Endothelial cell of umbilical vein (primary cell): ENCODE results near the gene B4GALT6. TPM values are rescaled to one million over a fixed set of nuclear protein-coding genes. Genes with fewer than 3 reads are reported as not detected.

ENCODE experiments used
- BruUV-seq: library from RNA; stranded (reverse); fragments of 400-500 nt; replicated peaks from 2 replicates; lab custom pipeline; 2021; lab: Mats Ljungman, UMichigan
- CTCF ChIA-PET: fragments of 300-600, 350-600 bp; sonication (Branson Sonifier 250); formaldehyde crosslinking; loops from one replicate; lab custom pipeline; 2021; ENCODE audit warnings: antibody characterized with exemption, inconsistent platforms; lab: Charles Lee
- POLR2A ChIA-PET: fragments of 300-600, 350-600 bp; sonication (Branson Sonifier 250); formaldehyde crosslinking; loops from one replicate; lab custom pipeline; 2021; ENCODE audit warnings: antibody characterized with exemption, inconsistent platforms; lab: Charles Lee
- DNase-seq: peaks from one replicate; pipeline ENCODE4 v3.0.0-alpha.2; 2011; ENCODE audit warnings: low read depth, low spot score
- FAIRE-seq: peaks from 2 replicates; lab custom pipeline; 2011; peaks lifted over from hg19 to GRCh38; lab: Jason Lieb, UNC
- H2AFZ ChIP-seq: 2 replicates; pipeline ENCODE4 v1.6.0; 2012; ENCODE audit warnings: low read depth, low read length, control low read depth, inconsistent platforms
- H3K27ac ChIP-seq: 2 replicates; pipeline ENCODE4 v1.5.1; 2011; ENCODE audit warnings: low read depth, mild to moderate bottlenecking, control low read depth, low read length, moderate library complexity; ENCODE audit not compliant: insufficient read depth
- H3K27me3 ChIP-seq, 2 experiments: 2 replicates each; pipeline versions ENCODE4 v1.6.0 to v1.6.1; 2011; ENCODE audit warnings: low read length in 2 of 2, mixed read lengths in 1 of 2; ENCODE audit not compliant: control insufficient read depth in 2 of 2, insufficient read depth in 2 of 2
- H3K36me3 ChIP-seq, 2 experiments: 2 replicates in 1 of 2; 3 replicates in 1 of 2; pipeline ENCODE4 v1.5.1; 2011; ENCODE audit warnings: low read length in 2 of 2, mild to moderate bottlenecking in 1 of 2, moderate library complexity in 1 of 2; ENCODE audit not compliant: control insufficient read depth in 2 of 2, insufficient read depth in 2 of 2; ENCODE audit errors: extremely low read depth in 1 of 2
- H3K4me1 ChIP-seq: 3 replicates; pipeline ENCODE4 v1.5.1; 2011; ENCODE audit warnings: mild to moderate bottlenecking, low read length; ENCODE audit not compliant: control insufficient read depth, insufficient read depth; ENCODE audit errors: extremely low read depth
- H3K4me2 ChIP-seq: 2 replicates; pipeline ENCODE4 v1.6.1; 2011; ENCODE audit warnings: low read length, control low read depth, mixed read lengths; ENCODE audit not compliant: insufficient read depth
- H3K4me3 ChIP-seq, 3 experiments: fragments of 200-600 bp in 1 of 3; sonication (generic), shearing (Covaris generic) in 1 of 3; replicated peaks in 1 of 3; 2 replicates each; pipeline ENCODE4 v1.5.1; 2011 to 2016; ENCODE audit warnings: control low read depth in 3 of 3, low read length in 3 of 3, mild to moderate bottlenecking in 2 of 3, inconsistent platforms in 1 of 3, low read depth in 1 of 3, moderate library complexity in 1 of 3; ENCODE audit not compliant: insufficient read depth in 1 of 3
- H3K79me2 ChIP-seq: 2 replicates; pipeline ENCODE4 v1.6.0; 2012; ENCODE audit warnings: low read length, inconsistent platforms; ENCODE audit not compliant: control insufficient read depth, insufficient read depth
- H3K9ac ChIP-seq: replicated peaks from 2 replicates; pipeline ENCODE3; 2011; ENCODE audit warnings: low read length, control low read depth; ENCODE audit not compliant: insufficient read depth; ENCODE audit errors: extremely low read depth
- H3K9me1 ChIP-seq: replicated peaks from 3 replicates; pipeline ENCODE4 v1.6.0; 2011; ENCODE audit warnings: mild to moderate bottlenecking, low read length; ENCODE audit not compliant: control insufficient read depth, insufficient read depth; ENCODE audit errors: extremely low read depth
- H3K9me3 ChIP-seq: replicated peaks from 2 replicates; pipeline ENCODE4 v1.5.1; 2012; ENCODE audit warnings: low read length, inconsistent platforms; ENCODE audit not compliant: control insufficient read depth, insufficient read depth
- H4K20me1 ChIP-seq: replicated peaks from 2 replicates; pipeline ENCODE3; 2011; ENCODE audit warnings: mild to moderate bottlenecking, low read length; ENCODE audit not compliant: control insufficient read depth, insufficient read depth; ENCODE audit errors: extremely low read depth
- EZH2 ChIP-seq: IDR thresholded peaks from 2 replicates; pipeline ENCODE4 v1.6.1; 2012; ENCODE audit warnings: borderline replicate concordance, low read depth, mild to moderate bottlenecking, moderate library complexity, low read length, inconsistent platforms; ENCODE audit not compliant: severe bottlenecking
- FOS ChIP-seq: IDR thresholded peaks from 2 replicates; pipeline ENCODE4 v1.6.1; 2011; ENCODE audit warnings: mild to moderate bottlenecking, low read length, moderate library complexity, borderline replicate concordance; ENCODE audit not compliant: insufficient read depth
- GATA2 ChIP-seq: IDR thresholded peaks from 2 replicates; pipeline ENCODE4 v1.7.0; 2011; ENCODE audit warnings: low read depth, mild to moderate bottlenecking, moderate library complexity, mixed read lengths, low read length; ENCODE audit not compliant: insufficient read length, insufficient read depth
- JUN ChIP-seq: IDR thresholded peaks from 2 replicates; pipeline ENCODE4 v1.6.1; 2011; ENCODE audit warnings: borderline replicate concordance, low read depth; ENCODE audit not compliant: insufficient read length, insufficient read depth
- MYC ChIP-seq: IDR thresholded peaks from one replicate; pipeline ENCODE4 v1.6.1; 2011; ENCODE audit warnings: mild to moderate bottlenecking, low read depth, low read length
- POLR2A ChIP-seq: IDR thresholded peaks from 2 replicates; pipeline ENCODE4 v1.6.1; 2012; ENCODE audit warnings: low read depth, mild to moderate bottlenecking, control low read depth, low read length
- POLR2AphosphoS5 ChIP-seq: IDR thresholded peaks from 2 replicates; pipeline ENCODE4 v1.6.1; 2012; ENCODE audit warnings: low read depth, mild to moderate bottlenecking, control low read depth, low read length, moderate library complexity; ENCODE audit not compliant: insufficient read depth
- dilution Hi-C: fragments of 300-500 bp; cut with MboI; formaldehyde crosslinking; loops from one replicate; pipeline ENCODE4 v1.15.0; 2019; ENCODE audit warnings: low sequenced_read_pairs; ENCODE audit not compliant: extremely low pct_ligation_motif_present
- intact Hi-C: fragments of 100-400 bp; cut with micrococcal nuclease; formaldehyde crosslinking; loops from one replicate; pipeline ENCODE4 v1.10.0; 2022
- polyA plus RNA-seq, 4 experiments: library from polyadenylated mRNA; depleted of rRNA in 3 of 4; stranded (reverse) in 3 of 4; unstranded in 1 of 4; fragments of >200 nt; gene quantifications; 2 replicates each; pipeline versions ENCODE4 v1.2.1 to v1.2.3, GENCODE V29; 2011 to 2012; ENCODE audit warnings: missing spikeins in 1 of 4
- total RNA-seq: library from RNA; stranded (reverse); gene quantifications from 2 replicates; pipeline ENCODE4 v1.2.3, GENCODE V29; 2021
- TF ChIP-seq, protein P1 (sequence below): IDR thresholded peaks from 2 replicates; pipeline ENCODE4 v1.6.1; 2011; ENCODE audit not compliant: insufficient read depth, insufficient read length
- TF ChIP-seq, protein P2 (sequence below), 2 donors: IDR thresholded peaks; 1 replicate in 1 of 2; 2 replicates in 1 of 2; pipeline ENCODE4 v1.5.1; 2011; ENCODE audit warnings: low read length in 2 of 2, mild to moderate bottlenecking in 2 of 2, moderate library complexity in 2 of 2, control low read depth in 1 of 2, inconsistent platforms in 1 of 2, low read depth in 1 of 2; ENCODE audit not compliant: insufficient read depth in 1 of 2; ENCODE audit errors: extremely low read depth in 1 of 2

B4GALT6 gene
- total and polyA plus RNA-seq, 2 donors (not counting 3 experiments of a cell fraction or from before 2014, with no cell fraction given): 3.9 to 24.2 TPM

DNA sequence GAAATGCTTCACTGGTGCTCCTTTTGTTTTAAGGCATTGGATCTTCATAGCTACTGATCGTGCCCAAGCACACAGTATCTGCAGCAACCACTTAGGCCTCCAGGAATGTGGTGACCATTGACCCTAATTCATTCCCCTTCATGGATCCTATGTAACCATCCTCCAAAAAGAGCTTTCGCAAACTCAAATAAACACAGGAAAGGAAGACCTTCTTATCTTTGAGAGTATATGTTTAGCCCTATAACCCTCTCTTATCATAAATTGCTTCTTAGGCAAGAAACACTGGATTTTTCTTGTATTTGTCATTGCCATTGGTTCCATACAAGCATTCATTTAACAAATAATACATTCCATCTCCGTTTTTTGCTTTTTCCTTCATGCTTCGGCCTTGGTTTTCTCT is 96.9 kb downstream of the B4GALT6 start:
- Histone ChIP-seq H3K36me3 (no peaks in the 10 kb centered on the region), H3K4me2 (no peak overlapping the region), H3K27me3 (peaks cover 0 to 3% of the 10 kb centered on the region in 2 experiments), H3K27ac (no peak overlapping the region), H2AFZ (no peak overlapping the region), H3K9me3 (no peaks in the 10 kb centered on the region), H3K9ac (no peak overlapping the region), H3K4me3 (no peak overlapping the region), H3K9me1 (no peaks in the 10 kb centered on the region), H3K79me2 (no peaks in the 10 kb centered on the region), H3K4me1 (no peaks in the 10 kb centered on the region), H4K20me1 (no peaks in the 10 kb centered on the region)
- DNase-seq (peak; percentile 2), FAIRE-seq (no peak)
- ChIA-PET POLR2A (no interaction called here), CTCF (interaction anchor here (1.0 to 1.4 kb wide), 2 partner anchors 23 to 31 kb away, joined by 3 to 4 read pairs; no protein-coding TSS in a partner anchor)
- intact Hi-C loops (no loop called here), dilution Hi-C loops (no loop called here)
- no peak for TF ChIP-seq JUN
- no peak for TF ChIP-seq POLR2AphosphoS5
- TF ChIP-seq MYC: no peak
- no peak for TF ChIP-seq GATA2
- no peak for TF ChIP-seq FOS
- TF ChIP-seq POLR2A: no peak
- TF ChIP-seq, protein P1, sequence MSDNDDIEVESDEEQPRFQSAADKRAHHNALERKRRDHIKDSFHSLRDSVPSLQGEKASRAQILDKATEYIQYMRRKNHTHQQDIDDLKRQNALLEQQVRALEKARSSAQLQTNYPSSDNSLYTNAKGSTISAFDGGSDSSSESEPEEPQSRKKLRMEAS: no peak
- TF ChIP-seq, protein P2, sequence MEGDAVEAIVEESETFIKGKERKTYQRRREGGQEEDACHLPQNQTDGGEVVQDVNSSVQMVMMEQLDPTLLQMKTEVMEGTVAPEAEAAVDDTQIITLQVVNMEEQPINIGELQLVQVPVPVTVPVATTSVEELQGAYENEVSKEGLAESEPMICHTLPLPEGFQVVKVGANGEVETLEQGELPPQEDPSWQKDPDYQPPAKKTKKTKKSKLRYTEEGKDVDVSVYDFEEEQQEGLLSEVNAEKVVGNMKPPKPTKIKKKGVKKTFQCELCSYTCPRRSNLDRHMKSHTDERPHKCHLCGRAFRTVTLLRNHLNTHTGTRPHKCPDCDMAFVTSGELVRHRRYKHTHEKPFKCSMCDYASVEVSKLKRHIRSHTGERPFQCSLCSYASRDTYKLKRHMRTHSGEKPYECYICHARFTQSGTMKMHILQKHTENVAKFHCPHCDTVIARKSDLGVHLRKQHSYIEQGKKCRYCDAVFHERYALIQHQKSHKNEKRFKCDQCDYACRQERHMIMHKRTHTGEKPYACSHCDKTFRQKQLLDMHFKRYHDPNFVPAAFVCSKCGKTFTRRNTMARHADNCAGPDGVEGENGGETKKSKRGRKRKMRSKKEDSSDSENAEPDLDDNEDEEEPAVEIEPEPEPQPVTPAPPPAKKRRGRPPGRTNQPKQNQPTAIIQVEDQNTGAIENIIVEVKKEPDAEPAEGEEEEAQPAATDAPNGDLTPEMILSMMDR (IDR thresholded peaks at IDR 0.05; ENCODE audit: extremely low read depth in 1 of 2, insufficient read depth in 1 of 2, low read depth in 1 of 2, low read length in 2 of 2): no peak
- TF ChIP-seq EZH2: no peak
- no TSS peak for BruUV-seq
